LNCaP clone FGC (cell line): ENCODE measurements around the gene C15orf62.

Experiments used
- DNase-seq: peaks from one replicate; pipeline ENCODE4 v3.0.0-alpha.2; 2011; ENCODE audit warnings: low read depth
- H3K4me3 ChIP-seq: 2 replicates; pipeline ENCODE4 v1.5.1; 2011; ENCODE audit warnings: mild to moderate bottlenecking, low read depth, low read length, control low read depth
- CTCF ChIP-seq: IDR thresholded peaks from 2 replicates; pipeline ENCODE4 v1.5.1; 2012; ENCODE audit warnings: mild to moderate bottlenecking; ENCODE audit not compliant: control insufficient read depth, insufficient read depth; ENCODE audit errors: extremely low read depth

The C15orf62 gene

GRCh38 chr15:40808861-40809450, 39.2 kb downstream of the C15orf62 start:
- no peak for TF ChIP-seq CTCF
- no peak overlapping the region for H3K4me3 ChIP-seq
- DNase-seq, result no peak

GRCh38 chr15:40812721-40813425, 43.1 kb downstream of the C15orf62 start:
- H3K4me3 ChIP-seq, result no peak overlapping the region
- no peak for TF ChIP-seq CTCF

GRCh38 chr15:40815042-40815698, 45.4 kb downstream of the C15orf62 start:
- no peak for DNase-seq
- no peak for TF ChIP-seq CTCF
- H3K4me3 ChIP-seq, result no peak overlapping the region

More at GRCh38 chr15:40812721-40813425, 43.1 kb downstream of the C15orf62 start:
- no peak for DNase-seq

- TF ChIP-seq CTCF, result no peak
- no peak overlapping the region for H3K4me3 ChIP-seq
- DNase-seq, result no peak
Observed at GRCh38 chr15:40819048-40819447, 49.3 kb downstream of the C15orf62 start.

- no peak for DNase-seq
- no peak for TF ChIP-seq CTCF
- H3K4me3 ChIP-seq, result no peak overlapping the region
Observed at GRCh38 chr15:40821195-40821594, 51.4 kb downstream of the C15orf62 start.
